Stimulated activated CD8-positive, alpha-beta memory T cell treated with anti-CD3 and anti-CD28 coated beads, Interleukin-12 subunit alpha, Interleukin-12 subunit beta, amount 100 ng/mL, for 24 hours (primary cell): ENCODE results near the gene COX5A.

ENCODE experiments used
- DNase-seq: peaks from one replicate; pipeline ENCODE4 v3.0.0-alpha.2; 2020; ENCODE audit errors: extremely low read depth

COX5A gene

DNA sequence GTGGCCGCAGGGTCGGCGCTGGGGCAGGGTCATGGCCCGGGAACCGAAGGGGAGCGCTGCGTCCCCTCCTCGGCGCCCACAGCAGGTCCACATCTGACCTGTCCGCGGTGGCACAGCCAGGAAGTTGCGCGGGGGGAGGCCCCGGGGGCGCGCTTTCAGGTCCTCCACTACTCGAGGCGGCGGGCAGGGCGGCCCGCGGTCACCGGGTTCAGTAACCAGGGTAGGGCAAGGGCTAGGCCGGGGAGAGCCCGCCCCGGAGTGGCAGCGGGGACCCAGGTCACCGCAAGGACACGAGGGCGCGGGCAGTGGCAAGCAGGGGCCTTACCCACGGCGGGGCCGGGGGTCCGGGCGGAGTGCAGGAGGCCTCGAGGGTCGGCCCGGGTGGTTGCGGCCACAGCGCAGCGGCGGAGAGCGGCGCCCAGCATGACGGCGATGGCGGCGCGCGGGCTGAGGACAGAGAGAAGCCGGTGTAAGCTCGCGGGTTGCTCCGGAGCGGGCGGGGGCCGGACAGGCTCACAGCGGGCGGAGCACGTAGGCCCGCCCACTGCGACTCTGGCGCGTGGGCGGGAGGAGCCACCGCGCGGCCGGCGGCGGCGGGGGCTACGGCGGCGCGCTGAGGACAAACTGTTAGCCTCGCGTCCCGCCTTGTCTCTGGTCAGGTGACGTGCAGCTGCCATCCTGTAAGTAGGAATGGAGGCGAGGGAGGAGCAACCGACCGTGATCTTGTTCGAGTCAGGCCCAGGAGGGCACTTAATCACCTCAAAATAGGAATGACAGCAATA lies at the start of gene COX5A:
Gene COX5A (minus strand): TSS at position 484 of the 782 bp plus-strand sequence. CDS start 59 bp downstream, at position 425.
- peak; percentile 77 for DNase-seq

DNA sequence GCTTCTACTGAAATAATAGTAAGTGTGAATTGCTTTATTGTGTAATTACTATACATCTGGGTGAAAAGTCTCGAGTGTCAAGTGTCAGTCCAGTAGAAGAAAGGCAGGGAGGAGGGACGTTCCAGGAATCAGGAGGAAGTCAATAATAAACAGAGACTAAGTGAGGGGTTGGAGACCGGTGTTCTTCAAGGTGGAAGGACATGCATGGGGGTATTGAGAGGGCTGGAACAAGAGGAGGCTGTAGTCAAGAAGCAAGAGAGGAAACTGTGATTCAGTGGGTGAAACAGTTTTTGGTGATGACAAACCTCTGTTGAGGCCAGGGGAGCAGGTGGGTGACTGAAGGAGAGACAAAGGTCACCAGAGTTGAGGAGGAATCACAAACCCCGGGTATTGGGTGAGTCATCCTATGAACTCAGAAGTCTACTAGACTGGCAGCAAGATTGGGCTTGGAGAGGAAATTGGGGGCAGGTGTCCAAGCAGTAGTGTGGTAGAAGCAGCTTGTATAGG lies 45.9 kb upstream of the COX5A start:
- no peak for DNase-seq

DNA sequence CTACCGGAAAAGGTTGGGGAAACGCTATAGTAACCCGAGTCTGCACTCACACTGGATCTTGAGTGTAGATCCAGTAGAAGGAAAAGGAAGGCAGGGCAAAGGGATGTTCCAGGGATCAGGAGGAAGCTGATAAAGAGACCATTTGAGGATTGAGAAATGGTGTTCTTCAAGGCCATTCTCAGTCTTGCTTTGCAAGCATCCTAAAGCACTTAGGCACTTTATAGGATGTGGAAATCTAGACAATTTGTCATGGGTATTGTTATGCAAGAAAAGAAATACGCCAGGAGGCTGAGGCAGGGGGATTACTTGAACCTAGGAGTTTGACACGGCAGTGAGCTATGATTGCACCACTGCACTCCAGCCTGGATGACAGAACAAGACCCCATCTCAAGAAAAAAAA lies 44.3 kb upstream of the COX5A start:
- no peak for DNase-seq

DNA sequence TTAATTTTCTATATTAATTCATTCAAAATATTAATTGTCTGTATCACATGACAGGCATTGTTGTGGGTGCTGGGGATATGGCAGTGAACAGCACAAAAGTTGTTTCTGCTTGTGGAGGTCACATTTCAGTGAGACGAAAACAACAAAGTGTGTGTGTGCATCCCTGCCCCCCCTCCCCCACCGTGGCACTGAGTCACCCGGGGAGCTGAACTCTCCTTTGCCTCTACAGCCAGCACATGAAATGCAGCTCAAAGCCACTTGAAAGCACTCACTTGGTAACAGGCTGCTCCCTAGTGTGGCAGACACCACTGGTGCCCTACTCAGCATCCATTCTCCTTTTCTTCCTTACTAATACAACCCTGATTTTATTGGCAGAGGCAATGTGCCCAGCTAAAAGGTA lies 40.6 kb upstream of the COX5A start:
- no peak for DNase-seq

DNA sequence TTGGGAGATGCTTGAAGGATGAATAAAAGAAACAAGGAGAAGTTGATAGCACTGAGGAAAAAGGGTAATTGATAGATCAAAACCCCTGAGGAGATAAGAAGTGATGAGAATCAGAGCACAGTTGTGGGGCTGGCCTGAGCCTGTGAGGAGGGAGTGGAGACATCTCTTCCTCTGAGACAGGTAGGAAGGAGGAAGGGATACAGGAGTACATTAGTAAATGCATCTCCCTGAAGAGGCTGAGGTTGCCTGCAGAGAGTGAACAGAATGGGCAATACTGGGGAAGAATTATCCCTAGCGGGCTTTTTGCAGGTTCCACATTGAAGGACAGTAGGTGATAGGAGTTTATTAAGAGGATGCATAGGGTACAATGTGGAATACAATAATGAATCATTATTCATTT lies 40.2 kb upstream of the COX5A start:
- no peak for DNase-seq

DNA sequence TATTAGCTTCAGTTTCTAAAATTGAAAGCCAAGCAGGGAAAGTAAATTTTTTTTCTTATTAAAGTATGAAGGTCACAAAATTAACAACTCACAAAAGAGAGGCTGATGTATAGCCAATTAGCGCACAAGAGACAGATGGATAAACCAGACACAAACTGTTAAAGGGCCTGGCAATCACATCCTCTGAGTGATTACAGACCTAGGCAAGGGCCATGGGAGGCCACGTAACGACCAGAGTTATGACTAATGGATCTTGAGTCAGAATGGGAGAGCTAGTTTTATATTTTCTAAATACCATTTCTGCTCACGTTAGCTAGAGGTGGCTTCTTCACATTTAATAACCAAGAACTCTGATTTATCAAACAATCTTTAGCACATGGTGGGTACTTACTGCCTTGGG lies 39.7 kb upstream of the COX5A start:
- DNase-seq: no peak

DNA sequence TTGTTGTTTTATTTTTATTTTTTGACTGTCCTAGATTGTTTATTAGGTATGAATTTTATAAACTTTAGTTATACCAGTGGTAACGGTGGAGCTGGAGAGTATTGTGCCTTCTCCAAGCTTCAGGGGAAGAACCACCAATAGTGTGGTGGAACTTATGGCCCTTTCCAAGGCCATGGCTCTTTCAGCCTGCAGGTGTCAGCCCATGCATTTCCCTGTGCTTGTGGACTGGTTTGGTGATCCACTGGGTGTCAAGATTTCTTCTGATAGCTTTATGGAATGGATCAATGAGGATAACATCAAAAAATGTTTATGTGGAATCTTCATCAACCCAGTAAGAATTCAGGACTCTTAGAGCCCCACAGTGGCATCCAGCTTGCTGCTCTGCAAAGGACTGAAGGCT lies 38.3 kb upstream of the COX5A start:
- DNase-seq: no peak

DNA sequence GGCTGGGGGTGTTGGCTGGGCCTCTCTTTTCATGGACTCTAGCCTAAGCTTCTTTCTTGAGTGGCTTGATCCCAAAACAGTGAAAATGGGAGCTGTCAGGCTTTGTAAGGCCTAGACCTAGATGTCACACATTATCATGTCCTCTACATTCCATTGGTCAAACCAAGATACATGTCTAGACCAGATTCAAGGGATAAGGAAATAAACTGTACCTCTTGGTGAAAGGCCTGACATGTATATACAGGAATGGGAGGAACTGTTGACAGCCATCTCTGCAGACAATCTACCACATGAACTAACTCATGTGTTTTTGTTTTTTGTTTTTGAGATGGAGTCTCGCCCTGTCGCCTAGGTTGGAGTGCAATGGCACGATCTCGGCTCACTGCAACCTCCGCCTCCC lies 29.8 kb upstream of the COX5A start:
- DNase-seq: no peak

DNA sequence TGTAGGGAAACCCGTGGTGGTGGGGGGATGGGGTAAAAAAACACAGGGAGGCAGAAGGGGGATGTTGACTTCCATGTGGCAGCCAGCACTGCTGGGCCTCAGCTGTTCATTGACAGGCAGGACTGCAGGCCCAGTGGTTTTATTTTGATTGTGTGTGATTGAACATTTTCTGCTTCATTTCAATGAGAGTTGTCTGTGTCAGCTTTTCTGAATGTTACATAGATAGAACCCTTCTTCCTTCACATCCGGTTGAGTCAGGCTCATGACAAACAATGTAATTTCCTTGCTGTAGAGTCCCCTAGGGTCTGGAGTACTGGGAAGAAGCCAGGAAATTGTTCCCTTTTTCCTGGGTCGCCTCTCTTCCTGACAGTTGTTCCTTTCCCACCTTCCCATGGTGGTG lies 26.9 kb upstream of the COX5A start:
- DNase-seq: no peak

DNA sequence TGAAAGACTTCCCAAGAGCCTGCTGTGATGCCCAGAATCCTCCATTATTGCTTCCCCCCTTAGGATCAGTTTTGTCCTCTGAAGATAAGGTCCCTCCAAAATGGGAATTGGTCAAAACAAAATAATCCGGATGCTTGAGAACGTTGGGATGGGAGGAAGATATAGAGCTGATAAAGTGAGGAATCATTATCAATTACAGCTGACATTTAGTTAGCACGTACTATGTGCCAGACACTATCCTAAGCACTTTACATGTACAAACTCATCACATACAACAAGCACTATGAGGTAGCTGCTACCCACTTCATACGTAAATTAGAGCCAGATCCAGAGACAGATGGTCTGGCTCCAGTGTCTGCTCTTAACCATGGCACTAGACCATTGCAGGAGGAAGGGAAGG lies 25.3 kb upstream of the COX5A start:
- DNase-seq: no peak

DNA sequence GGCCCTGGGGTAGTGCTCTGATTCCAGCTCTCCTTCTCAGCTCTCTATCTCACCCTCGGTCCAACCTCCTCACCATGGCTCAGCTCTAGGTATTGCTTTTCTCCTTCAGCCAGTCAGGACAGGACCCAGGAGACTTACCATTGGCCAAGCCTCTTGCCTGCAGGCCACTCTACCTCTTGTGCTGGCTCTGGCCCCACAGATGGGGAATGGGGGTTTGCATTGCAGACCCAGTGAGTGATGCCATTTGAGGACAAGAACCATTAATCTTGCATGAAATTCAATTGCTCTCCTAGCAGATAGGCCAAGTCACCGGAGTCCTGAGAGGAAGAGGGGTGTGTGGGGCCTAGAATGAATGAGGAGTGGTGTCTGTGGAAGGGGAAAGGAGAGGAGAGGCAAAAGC lies 24.8 kb upstream of the COX5A start:
- no peak for DNase-seq

DNA sequence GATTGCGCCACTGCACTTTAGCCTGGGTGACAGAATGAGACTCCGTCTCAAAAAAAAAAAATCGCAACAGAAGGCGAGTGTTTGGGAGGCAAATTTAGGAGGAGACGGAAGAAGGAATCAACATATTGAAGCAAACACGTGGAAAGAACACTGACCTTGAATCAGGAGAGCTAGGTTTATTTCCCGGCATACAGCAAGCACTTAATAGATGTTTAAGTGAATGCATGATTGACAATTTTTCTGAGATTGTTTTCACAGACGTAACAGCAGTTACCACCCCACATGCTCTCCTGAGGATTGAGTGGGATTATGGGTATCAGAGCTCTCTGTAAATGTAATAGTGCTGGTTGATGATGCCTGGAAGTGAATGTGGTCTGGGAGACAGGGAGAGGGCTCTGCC lies 24.3 kb upstream of the COX5A start:
- no peak for DNase-seq

DNA sequence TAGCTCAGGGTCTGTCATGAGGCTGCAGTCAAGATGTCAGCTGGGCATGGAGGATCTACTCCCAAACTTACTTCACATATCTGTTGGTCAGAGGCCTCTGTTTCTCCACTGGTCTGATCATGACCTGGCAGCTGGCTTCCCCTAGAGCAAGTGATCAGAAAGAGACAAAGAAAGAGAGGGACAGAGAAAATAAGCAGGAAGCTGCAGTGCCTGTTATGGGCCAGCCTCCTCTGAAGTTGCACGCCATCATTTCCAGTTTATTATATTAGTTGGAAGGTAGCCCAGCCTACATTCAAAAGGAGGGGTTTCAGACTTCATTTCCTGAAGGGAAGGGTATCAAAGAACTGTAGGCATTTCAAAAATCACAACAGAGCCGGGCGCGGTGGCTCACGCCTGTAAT lies 23.7 kb upstream of the COX5A start:
- DNase-seq: no peak

DNA sequence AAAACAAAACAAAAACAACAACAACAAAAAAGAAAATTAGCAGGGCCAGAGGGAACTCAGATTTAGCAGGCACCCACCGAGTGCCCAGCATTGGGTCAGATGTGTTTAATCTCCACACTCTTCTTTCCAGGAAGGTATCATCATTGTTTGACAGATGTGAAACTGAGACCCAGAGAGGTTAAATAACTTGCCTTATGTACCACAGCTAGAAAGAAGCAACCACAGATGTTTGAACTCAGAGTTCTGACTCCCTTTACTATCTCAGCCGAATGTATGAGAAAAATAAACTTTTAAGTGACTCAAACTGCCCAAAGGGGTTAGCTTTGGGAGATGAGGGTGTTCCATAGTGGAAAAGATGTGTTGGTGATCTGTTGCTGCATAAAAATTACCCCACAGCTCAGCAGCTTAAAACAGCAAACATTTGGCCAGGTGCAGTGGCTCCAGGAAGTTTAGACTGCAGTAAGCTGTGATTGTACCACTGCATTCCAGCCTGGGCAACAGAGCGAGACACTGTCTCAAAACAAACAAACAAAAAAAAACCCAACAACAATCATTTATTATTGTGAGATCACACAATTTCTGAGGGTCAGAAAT lies 23.2 kb upstream of the COX5A start:
- no peak for DNase-seq

DNA sequence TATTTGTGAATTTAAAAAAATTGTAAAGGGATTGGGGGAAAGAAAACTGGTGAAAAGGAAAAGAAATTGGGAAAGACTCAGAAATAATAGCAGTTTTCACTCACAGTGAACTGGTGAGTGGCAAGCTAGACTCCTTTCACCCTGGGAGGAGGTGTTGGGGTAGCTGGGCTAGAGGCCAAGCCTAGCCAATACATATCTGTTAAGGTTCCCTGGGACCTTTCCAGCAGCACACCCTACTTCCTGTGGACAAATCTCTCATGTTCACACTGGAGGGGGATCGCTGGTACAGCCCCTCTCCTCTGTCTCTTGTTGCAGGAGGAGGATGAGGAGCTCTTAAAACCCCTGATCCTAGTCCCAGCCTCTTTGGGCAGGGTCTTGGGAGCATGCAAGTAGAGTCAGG lies 22.4 kb upstream of the COX5A start:
- DNase-seq: no peak

DNA sequence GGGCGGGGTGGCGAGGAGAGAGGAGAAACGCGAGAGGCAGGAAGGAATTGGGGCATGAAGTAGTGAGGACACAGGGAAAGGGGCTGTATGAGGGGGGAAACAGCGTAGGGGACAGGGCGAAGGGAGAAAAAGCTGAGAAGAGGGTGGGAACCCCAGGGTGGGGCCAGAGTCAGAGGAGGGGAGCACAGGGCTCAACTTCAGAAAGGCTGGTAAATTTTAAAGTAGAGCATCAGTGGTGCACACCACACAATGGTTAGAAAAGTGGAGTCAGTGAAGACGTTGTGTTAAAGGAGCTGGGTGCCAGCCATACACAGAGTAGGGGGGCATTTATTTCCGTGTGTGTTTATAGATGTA lies 21.7 kb upstream of the COX5A start:
- DNase-seq: no peak

DNA sequence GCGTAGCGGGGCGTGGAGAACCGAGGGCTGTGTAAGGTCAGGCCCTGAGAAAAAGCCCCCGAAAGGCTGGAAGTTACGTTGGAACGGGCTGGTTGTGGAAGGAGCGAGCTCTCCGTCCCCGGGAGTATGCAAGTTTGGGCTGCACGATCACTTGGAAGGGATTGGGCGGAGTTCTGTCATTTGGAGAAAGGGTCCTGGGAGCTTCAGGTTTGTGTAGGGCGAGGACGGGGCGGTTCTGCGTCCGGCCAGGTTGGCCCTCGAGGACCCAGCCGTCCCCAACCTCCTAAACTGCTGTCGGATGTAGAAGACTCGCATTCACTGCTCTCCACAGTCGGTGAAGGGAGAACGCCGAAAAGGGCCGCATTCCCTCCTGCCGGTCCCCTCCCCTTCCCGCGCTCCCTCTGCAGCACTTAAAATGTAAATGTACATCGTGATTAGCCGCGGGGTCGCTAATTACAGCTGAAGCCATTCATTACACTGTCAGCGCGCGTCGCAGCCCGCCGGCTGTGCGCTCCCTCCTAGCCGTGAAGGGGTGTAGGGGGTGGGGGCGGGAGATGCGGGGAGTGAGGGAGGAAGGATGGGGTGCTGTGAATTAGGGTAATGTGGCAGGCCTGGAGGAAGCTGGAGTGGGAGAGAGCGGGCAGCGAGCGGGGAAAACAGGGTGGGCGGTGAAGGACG lies 21.2 kb upstream of the COX5A start:
- no peak for DNase-seq

DNA sequence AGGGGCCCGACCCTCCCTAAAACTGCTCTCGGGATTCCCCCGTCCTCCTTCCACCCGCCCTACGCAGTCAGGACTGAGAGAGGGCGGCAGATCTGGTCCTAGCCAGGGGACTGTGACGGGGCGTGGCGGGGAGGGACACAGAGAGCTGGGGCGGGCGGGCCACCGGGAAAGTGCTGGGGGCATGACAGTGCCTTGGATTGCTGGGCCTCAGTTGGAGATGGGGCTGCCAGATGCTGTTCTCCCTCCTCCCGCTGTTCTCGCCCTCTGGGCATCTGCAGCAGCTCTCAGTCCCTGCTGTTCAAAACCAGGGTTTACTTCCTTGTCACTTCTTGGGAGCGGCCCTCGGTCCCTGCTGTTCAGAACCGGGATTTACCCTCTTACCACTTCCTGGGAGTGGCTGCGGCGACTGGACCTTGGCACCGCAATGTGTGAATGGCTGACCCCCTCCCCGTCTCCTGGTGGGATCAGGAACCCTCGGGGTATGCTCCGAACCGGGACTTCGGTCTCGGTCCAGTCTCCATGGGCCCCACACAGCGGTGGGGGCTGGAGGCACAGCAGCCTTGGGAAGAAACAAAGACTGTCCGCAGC lies 20.5 kb upstream of the COX5A start:
- no peak for DNase-seq

DNA sequence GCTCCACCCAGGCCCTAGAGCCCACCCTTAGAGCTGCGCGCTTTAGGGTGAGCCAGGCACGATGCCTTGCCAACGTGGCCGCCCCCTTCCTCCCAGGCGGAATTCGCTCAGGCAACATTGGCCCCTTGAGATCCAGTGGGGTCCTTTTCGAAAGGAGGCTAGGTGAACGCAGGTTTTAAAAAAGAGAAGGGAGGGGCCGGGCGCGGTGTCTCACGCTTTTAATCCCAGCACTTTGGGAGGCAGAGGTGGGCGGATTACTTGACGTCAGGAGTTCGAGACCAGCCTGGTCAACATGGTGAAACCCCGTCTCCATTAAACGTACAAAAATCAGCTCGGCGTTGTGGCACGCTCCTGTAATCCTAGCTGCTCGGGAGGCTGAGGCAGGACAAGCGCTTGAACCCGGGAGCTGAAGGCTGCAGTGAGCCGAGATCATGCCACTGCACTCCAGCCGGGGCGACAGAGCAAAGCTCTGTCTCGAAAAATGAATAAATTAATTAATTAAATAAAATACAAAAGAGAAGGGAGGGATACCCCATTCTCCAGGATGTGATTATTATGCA lies 19.7 kb upstream of the COX5A start:
- no peak for DNase-seq

DNA sequence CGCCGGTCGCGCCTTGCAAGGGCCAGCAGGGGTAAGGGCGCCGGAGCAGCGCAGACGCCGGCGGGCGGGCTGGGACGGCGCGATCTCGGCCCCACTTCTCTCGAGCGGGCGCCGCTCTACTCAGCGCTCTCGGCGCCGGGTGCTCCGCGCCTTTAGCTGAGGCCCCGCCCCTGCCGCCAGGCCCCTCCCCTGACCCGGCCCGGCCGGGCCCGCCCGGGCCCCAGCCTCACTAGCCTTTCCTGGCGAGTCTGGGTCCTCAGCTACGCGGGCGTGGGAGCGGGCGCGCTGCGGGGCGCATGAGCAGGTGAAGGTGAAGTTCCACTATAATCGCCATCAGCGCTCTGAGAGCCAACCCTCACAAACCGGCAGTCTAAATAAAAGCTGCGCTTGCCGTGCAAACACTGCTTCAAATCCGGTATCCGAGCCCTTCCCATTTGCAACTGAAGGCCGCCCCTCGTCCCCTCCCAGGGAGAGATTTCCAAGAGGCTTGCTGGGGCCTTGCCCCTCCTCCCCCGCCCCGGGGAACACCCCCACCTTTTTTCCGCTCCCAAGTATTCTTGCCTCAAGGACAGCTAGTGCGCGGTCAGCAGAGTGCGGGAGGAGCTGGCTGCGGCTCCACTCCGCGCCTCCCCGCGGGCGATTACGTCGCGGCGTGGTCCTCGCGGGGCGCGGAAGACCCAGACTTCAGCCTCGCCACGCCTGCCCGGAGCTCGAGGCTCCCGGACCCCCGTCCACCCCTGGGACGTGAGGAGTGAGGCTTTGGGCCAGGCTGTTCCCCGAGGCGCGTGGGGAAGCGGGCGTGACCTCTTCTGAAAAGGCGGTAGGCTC lies 19.0 kb upstream of the COX5A start, which contains the start of gene RPP25:
Gene RPP25 (minus strand): TSS at position 125 of the 828 bp plus-strand sequence. CDS start 189 bp downstream, outside the sequence.
- DNase-seq: peak; percentile 37
